Stomach (tissue), 9 donors: ENCODE data around the gene LDLRAD2. TPM values are rescaled to one million over a fixed set of nuclear protein-coding genes. Genes with fewer than 3 reads are reported as not detected.
"Not testable (repeated sequence)": the region's sequence is repeated elsewhere in the genome, so short reads cannot be mapped to it uniquely, and the experiment has no call there.

Source experiments
- DNase-seq, 2 donors: peaks; one replicate each; pipeline versions ENCODE4 v3.0.0 to v3.0.0-alpha.2; 2013 to 2019
- H3K27ac ChIP-seq, 5 donors: fragments of 200-600 bp in 4 of 5; sonication (generic) in 4 of 5; one replicate each; pipeline ENCODE4 v1.5.1; 2013 to 2019; ENCODE audit warnings: mild to moderate bottlenecking in 1 of 5, moderate library complexity in 1 of 5
- H3K27me3 ChIP-seq, 3 donors: fragments of 200-600 bp; sonication (generic); one replicate each; pipeline ENCODE4 v1.5.1; 2017 to 2019; ENCODE audit warnings: mixed run types in 1 of 3
- H3K36me3 ChIP-seq, 4 donors: fragments of 200-600 bp; sonication (generic); 1 replicate in 3 of 4; 2 replicates in 1 of 4; pipeline ENCODE4 v1.5.1; 2016 to 2019
- H3K4me1 ChIP-seq, 4 donors: fragments of 200-600 bp; sonication (generic); one replicate each; pipeline ENCODE4 v1.5.1; 2016 to 2019
- H3K4me3 ChIP-seq, 4 donors: fragments of 200-600 bp; sonication (generic) in 3 of 4; one replicate each; pipeline ENCODE4 v1.5.1; 2016 to 2019; ENCODE audit warnings: mild to moderate bottlenecking in 1 of 4
- H3K9me3 ChIP-seq, 4 donors: fragments of 200-600 bp; sonication (generic); one replicate each; pipeline ENCODE4 v1.5.1; 2016 to 2019
- EP300 ChIP-seq: sonication (generic); formaldehyde crosslinking; IDR thresholded peaks from one replicate; pipeline ENCODE4 v1.6.1; 2017; ENCODE audit warnings: antibody characterized with exemption
- POLR2A ChIP-seq, 4 donors: fragments of 450-650 bp; IDR thresholded peaks; one replicate each; pipeline ENCODE4 v1.6.1; 2016; ENCODE audit warnings: antibody characterized with exemption in 4 of 4, control low read depth in 2 of 4, mild to moderate bottlenecking in 1 of 4, moderate library complexity in 1 of 4
- POLR2AphosphoS5 ChIP-seq, 3 donors: sonication (generic); formaldehyde crosslinking; IDR thresholded peaks; one replicate each; pipeline ENCODE4 v1.6.1; 2016; ENCODE audit warnings: antibody characterized with exemption in 3 of 3
- WGBS, 5 donors: extraction: QIAGEN DNeasy Blood & Tissue Kit in 3 of 5; methylation state at CpG; one replicate each; pipeline versions ENCODE4 v1.1.5 to v1.1.7; 2013 to 2018; 5-methylcytosine and 5-hydroxymethylcytosine counted together
- intact Hi-C: fragments of 100-400 bp; cut with DNase I; formaldehyde crosslinking; loops from one replicate; pipeline ENCODE4 v1.15.1; 2023; ENCODE audit warnings: low total_unique reads
- polyA plus RNA-seq, 3 donors: library from polyadenylated mRNA; stranded (reverse); fragments of 200-250 nt; gene quantifications; one replicate each; pipeline ENCODE4 v1.2.3, GENCODE V29; 2013
- total RNA-seq, 5 donors: library from RNA; depleted of rRNA; stranded (reverse); fragments of >200 nt; gene quantifications; one replicate each; pipeline versions ENCODE4 v1.1.0 to v1.2.3, GENCODE V29; 2014 to 2016
- TF ChIP-seq, protein P1 (sequence below), 7 experiments: fragments of 450-650 bp in 4 of 7; fragments of 200-600 bp in 3 of 7; sonication (generic) in 3 of 7; IDR thresholded peaks; one replicate each; pipeline ENCODE4 v1.5.1; 2016 to 2019; ENCODE audit warnings: antibody characterized with exemption in 7 of 7, control low read depth in 2 of 7, mild to moderate bottlenecking in 1 of 7
- donor health status: healthy with polysubstance abuse.
- donor health status: Bipolar disorder and iron deficiency.
- donor health status: healthy.

LDLRAD2 gene
- total and polyA plus RNA-seq, 8 donors: 0.72 to 2.6 (median 1.6) TPM; not detected in 3

DNA sequence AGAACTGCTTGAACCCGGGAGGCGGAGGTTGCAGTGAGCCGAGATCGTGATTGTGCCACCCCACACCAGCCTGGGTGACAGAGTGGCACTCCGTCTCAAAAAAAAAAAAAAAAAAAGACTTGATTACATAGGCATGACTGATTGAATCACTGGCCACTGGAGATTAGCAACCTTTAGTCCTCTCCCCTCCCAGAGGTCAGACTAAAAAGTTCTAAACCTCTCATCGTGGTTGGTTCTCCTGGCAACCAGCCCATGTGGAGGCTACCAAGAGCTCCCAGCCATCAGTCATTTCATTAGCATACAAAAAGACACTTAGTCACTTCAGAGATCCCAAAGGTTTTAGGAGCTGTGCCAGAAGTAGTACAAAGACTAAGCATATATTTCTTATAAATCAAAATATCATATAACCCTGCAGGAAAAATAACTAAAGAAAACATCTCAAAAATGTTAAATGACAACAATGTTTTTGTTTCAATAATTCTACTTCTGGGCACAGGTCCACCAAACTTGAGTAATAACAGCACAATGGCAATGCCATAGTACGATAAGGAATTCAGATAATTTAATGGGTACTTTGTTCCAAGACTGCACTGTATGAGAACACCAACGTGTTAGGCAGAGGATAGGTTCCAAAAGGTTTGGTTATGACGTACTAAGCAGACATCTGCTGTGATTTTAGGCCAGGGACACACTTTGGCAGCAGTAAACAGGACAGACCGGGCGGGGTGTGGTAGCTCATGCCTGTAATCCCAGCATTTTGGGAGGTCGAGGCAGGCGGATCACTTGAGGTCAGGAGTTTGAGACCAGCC, 47.2 kb upstream of the LDLRAD2 start:
- peak; percentile 46 to 81 for DNase-seq
- H3K4me1 ChIP-seq: peaks cover 42 to 100% (median 62%) of the 10 kb centered on the region in 4 donors
- TF ChIP-seq POLR2A (IDR thresholded peaks at IDR 0.05) (no peak), POLR2AphosphoS5 (IDR thresholded peaks at IDR 0.05) (peak in 2 of 3 donors; percentile 65 to 67), EP300 (no peak)
- TF ChIP-seq, protein P1, sequence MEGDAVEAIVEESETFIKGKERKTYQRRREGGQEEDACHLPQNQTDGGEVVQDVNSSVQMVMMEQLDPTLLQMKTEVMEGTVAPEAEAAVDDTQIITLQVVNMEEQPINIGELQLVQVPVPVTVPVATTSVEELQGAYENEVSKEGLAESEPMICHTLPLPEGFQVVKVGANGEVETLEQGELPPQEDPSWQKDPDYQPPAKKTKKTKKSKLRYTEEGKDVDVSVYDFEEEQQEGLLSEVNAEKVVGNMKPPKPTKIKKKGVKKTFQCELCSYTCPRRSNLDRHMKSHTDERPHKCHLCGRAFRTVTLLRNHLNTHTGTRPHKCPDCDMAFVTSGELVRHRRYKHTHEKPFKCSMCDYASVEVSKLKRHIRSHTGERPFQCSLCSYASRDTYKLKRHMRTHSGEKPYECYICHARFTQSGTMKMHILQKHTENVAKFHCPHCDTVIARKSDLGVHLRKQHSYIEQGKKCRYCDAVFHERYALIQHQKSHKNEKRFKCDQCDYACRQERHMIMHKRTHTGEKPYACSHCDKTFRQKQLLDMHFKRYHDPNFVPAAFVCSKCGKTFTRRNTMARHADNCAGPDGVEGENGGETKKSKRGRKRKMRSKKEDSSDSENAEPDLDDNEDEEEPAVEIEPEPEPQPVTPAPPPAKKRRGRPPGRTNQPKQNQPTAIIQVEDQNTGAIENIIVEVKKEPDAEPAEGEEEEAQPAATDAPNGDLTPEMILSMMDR (IDR thresholded peaks at IDR 0.05): no peak
- H3K27me3 ChIP-seq: no peaks in the 10 kb centered on the region
- peaks cover 0 to 5% (median 0%) of the 10 kb centered on the region in 4 donors for H3K36me3 ChIP-seq
- H3K9me3 ChIP-seq: no peaks in the 10 kb centered on the region
- peak overlapping the region; percentile 68 to 80 (median 75) for H3K27ac ChIP-seq
- H3K4me3 ChIP-seq: no peak overlapping the region
- 19 to 41% (median 34%) methylated on average over 11 to 13 of the region's 13 CpGs for WGBS, 5 donors
- intact Hi-C loops: no loop called here

DNA sequence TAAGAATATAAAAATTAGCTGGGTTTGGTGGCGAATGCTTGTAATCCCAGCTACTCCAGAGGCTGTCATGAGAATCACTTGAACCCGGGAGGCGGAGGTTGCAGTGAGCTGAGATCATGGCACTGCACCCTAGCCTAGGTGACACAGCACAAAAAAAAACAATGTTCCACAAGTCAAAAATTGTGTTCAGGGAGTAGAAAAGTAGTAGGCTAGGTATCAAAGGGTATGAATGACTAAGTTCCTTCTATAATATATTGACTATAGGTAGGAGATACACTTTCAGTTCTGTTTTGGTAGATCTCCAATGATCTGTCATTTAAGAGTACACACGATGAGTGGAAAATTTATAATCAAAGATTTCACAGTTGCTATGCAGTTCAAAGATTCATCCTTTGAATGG, 45.9 kb upstream of the LDLRAD2 start:
- intact Hi-C loops: no loop called here
- TF ChIP-seq EP300 (no peak), POLR2A (IDR thresholded peaks at IDR 0.05) (no peak), POLR2AphosphoS5 (IDR thresholded peaks at IDR 0.05) (no peak)
- TF ChIP-seq, protein P1 (IDR thresholded peaks at IDR 0.05): no peak

DNA sequence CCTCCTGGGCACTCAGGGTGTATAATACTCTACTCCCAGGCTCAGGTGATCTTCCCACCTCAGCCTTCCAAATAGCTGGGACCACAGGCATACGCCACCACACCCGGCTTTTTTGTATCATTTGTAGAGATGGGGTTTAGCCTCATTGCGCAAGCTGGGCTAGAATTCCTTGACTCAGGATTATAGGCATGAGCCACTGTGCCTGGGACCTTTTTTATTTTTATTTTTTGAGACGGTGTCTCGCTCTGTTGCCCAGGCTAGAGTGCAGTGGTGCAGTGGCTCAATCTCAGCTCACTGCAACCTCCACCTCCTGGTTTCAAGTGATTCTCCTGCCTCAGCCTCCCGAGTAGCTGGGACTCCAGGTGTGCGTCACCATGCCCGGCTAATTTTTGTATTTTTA, 45.0 kb upstream of the LDLRAD2 start:
- H3K4me3 ChIP-seq, intact Hi-C loops, H3K36me3 ChIP-seq, DNase-seq, H3K27me3 ChIP-seq, H3K27ac ChIP-seq, H3K9me3 ChIP-seq: not testable (repeated sequence)
- H3K4me1 ChIP-seq: peaks cover 42 to 86% (median 53%) of the 10 kb centered on the region in 4 donors
- WGBS, 5 donors: 95 to 98% (median 96%) methylated on average over 8 of the region's 8 CpGs

More for the DNA sequence above, 45.9 kb upstream of the LDLRAD2 start:
- peaks cover 42 to 93% (median 57%) of the 10 kb centered on the region in 4 donors for H3K4me1 ChIP-seq
- no peak overlapping the region for H3K4me3 ChIP-seq
- H3K36me3 ChIP-seq: peaks cover 0 to 5% (median 0%) of the 10 kb centered on the region in 4 donors
- WGBS, 5 donors: 73 to 88% (median 85%) methylated on average over 4 of the region's 4 CpGs
- no peaks in the 10 kb centered on the region for H3K9me3 ChIP-seq
- H3K27me3 ChIP-seq: no peaks in the 10 kb centered on the region
- no peak for DNase-seq
- peak overlapping the region in 3 of 5 donors; percentile 10 to 80 (median 75) for H3K27ac ChIP-seq

DNA sequence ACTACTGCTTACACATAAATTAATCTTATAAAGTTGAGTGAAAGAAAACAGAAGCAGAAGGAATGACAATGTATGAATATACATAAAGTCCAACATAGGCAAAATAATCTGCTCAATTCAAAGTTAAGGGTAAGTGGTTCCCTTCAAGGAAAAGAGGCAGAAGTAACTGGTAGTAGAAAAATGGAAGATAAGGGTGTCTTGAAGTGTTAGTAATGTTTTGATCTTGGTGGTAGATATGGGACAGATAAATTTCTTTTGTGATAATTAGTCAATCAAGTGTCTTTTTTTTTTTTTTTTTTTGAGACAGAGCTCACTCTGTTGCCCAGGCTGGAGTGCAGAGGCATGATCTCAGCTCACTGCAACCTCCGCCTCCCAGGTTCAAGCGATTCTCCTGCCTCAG, 41.9 kb upstream of the LDLRAD2 start:
- H3K9me3 ChIP-seq: no peaks in the 10 kb centered on the region
- no peak overlapping the region for H3K27ac ChIP-seq
- intact Hi-C loops: no loop called here
- no peak for TF ChIP-seq EP300
- TF ChIP-seq, protein P1 (IDR thresholded peaks at IDR 0.05): no peak
- no peak for TF ChIP-seq POLR2A (IDR thresholded peaks at IDR 0.05)
- TF ChIP-seq POLR2AphosphoS5 (IDR thresholded peaks at IDR 0.05): no peak
- WGBS, 5 donors: 86 to 96% (median 93%) methylated on average over 2 of the region's 2 CpGs
- no peaks in the 10 kb centered on the region for H3K27me3 ChIP-seq
- no peak for DNase-seq
- peaks cover 0 to 5% (median 0%) of the 10 kb centered on the region in 4 donors for H3K36me3 ChIP-seq
- peaks cover 18 to 74% (median 35%) of the 10 kb centered on the region in 4 donors for H3K4me1 ChIP-seq
- H3K4me3 ChIP-seq: no peak overlapping the region

DNA sequence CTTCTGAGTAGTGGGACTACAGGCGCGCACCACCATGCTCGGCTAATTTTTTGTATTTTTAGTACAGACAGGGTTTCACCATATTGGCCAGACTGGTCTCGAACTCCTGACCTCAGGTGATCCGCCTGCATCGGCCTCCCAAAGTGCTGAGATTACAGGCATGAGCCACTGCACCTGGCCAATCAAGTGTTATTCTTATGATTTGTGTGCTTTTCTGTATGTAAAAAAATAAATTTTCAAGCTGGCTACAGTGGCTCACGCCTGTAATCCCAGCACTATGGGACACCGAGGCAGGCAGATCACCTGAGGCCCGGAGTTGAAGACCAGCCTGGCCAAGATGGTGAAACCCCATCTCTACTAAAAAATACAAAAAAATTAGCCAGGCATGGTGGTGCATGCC, 41.5 kb upstream of the LDLRAD2 start:
- H3K27ac ChIP-seq, H3K36me3 ChIP-seq, H3K4me3 ChIP-seq, intact Hi-C loops, DNase-seq, H3K9me3 ChIP-seq, H3K27me3 ChIP-seq: not testable (repeated sequence)
- 90 to 95% (median 92%) methylated on average over 9 of the region's 9 CpGs for WGBS, 5 donors
- peaks cover 14 to 74% (median 36%) of the 10 kb centered on the region in 4 donors for H3K4me1 ChIP-seq

DNA sequence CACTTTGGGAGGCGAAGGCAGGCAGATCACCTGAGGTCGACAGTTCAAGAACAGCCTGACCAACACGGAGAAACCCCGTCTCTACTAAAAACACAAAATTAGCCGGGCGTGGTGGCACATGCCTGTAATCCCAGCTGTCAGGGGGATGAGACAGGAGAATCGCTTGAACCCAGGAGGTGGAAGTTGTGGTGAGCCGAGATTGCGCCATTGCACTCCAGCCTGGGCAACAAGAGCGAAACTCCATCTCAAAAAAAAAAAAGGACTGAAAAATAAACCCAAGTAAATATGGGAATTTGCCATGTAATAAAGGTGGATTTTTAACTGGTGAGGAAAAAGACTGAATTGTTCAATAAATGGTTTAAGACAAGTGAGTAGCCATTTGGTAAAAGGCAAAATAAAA, 40.4 kb upstream of the LDLRAD2 start:
- H3K36me3 ChIP-seq, DNase-seq, H3K9me3 ChIP-seq, H3K27me3 ChIP-seq, H3K4me3 ChIP-seq, intact Hi-C loops, H3K27ac ChIP-seq: not testable (repeated sequence)
- peaks cover 6 to 74% (median 35%) of the 10 kb centered on the region in 4 donors for H3K4me1 ChIP-seq
- 83 to 92% (median 88%) methylated on average over 10 of the region's 10 CpGs for WGBS, 5 donors
